NCI-H510A treated with DMSO at 0.1 percent for 48 hours (cell line): ENCODE measurements around the gene FZD1.
"Not testable (repeated sequence)": the region's sequence is repeated elsewhere in the genome, so short reads cannot be mapped to it uniquely, and the experiment has no call there.

Experiments used
- DNase-seq: peaks from one replicate; lab custom pipeline; 2025; lab: John Stamatoyannopoulos, UW

FZD1 gene

GRCh38 chr7:91297939-91298338 lies 33.7 kb downstream of the FZD1 start:
- no peak for DNase-seq

GRCh38 chr7:91299952-91300775 lies 35.9 kb downstream of the FZD1 start:
- DNase-seq: no peak

GRCh38 chr7:91302794-91303193 lies 38.6 kb downstream of the FZD1 start:
- DNase-seq: no peak

- DNase-seq: no peak
Measured at GRCh38 chr7:91306266-91306665, 42.0 kb downstream of the FZD1 start.

GRCh38 chr7:91307467-91307866 lies 43.2 kb downstream of the FZD1 start:
- no peak for DNase-seq

GRCh38 chr7:91308191-91308590 lies 44.0 kb downstream of the FZD1 start:
- DNase-seq: not testable (repeated sequence)

GRCh38 chr7:91310830-91311460 lies 46.7 kb downstream of the FZD1 start:
- DNase-seq: no peak

GRCh38 chr7:91311839-91312238 lies 47.6 kb downstream of the FZD1 start:
- no peak for DNase-seq

GRCh38 chr7:91313113-91313512 lies 48.9 kb downstream of the FZD1 start:
- DNase-seq: no peak

GRCh38 chr7:91314591-91315323 lies 50.5 kb downstream of the FZD1 start:
- DNase-seq: no peak

- no peak for DNase-seq
Measured at GRCh38 chr7:91316426-91316825, 52.2 kb downstream of the FZD1 start.

- no peak for DNase-seq
Measured at GRCh38 chr7:91319351-91319750, 55.1 kb downstream of the FZD1 start.

GRCh38 chr7:91320366-91321078 lies 56.3 kb downstream of the FZD1 start:
- DNase-seq: no peak
